ENCODE measurements around the gene ABCC8.

ABCC8 gene

DNA sequence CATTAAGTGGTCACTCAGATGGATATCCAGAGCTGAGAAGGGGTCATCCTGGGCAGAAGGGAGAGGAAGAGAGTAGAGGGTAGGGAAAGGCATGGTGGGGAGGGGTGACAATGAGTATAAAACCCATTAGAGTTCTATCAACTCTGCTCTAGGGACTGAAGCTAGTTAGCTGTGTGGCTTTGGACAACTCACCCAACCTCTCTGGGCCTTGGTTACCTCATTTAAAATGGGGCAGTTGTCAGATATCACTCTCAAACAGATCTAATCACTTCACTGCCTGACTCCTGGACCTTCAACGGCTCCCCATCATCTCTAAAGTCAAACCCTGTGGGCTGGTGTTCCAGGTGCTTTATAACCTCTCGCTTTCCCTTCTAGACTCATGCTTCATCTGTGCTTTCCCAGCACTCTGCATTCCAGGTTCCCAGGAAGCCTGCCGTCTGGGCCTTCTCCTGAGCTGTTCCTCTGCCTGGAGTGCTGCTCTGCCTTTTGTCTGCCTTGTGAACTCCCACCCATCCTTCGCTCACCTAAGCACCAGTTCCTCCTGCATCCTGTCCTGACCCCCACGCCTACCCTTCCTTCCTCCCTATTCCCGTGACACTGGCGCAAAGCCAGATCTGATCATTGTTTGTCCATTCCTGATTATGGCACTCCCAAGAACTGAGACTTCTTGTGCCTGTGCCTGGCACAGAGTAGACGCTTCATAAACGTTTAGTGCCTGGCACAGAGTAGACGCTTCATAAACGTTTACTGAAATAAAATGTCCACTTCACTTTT is 65.9 kb downstream of the ABCC8 start:
- no peak overlapping the region for H3K4me3 ChIP-seq
- in situ Hi-C loops (cut with MboI; ENCODE audit: low sequenced_read_pairs), result no loop called here

GRCh38 chr11:17408641-17409040 is 68.0 kb downstream of the ABCC8 start:
- no peak for DNase-seq (ENCODE audit: low spot score in 2 of 2)
- in situ Hi-C loops (cut with MboI; ENCODE audit: low sequenced_read_pairs), result no loop called here

More for the DNA sequence above, 65.9 kb downstream of the ABCC8 start:
- no peaks in the 10 kb centered on the region for H3K9me3 ChIP-seq
- H3K27me3 ChIP-seq (ENCODE audit: low read depth), result peaks cover 14% of the 10 kb centered on the region
- H3K36me3 ChIP-seq (replicated peaks), result no peaks in the 10 kb centered on the region
- no peaks in the 10 kb centered on the region for H3K4me1 ChIP-seq
- DNase-seq (ENCODE audit: low spot score in 2 of 2), result no peak

DNA sequence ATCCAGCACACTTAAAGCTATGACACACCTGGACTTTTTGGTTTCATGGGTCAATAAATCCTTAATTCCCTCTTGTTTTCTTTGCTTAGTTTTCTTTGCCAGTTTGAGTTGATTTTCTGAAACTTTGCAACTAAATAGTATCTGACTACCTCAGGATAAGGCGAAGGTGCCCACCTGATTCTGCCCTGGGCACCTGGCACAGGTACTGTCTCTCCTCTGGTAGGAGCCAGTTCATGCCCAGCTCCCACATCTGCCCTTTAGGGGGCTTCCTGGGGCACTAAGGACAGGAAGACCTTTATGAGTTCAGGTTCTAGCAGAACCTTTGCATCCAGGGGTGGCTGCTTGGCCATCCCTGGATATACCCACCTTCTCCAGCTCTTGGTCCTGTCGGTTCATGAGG is 68.6 kb downstream of the ABCC8 start:
- H3K4me1 ChIP-seq, result no peaks in the 10 kb centered on the region

More at GRCh38 chr11:17408641-17409040, 68.0 kb downstream of the ABCC8 start:
- H3K36me3 ChIP-seq (replicated peaks), result no peaks in the 10 kb centered on the region
- no peaks in the 10 kb centered on the region for H3K9me3 ChIP-seq
- H3K4me3 ChIP-seq, result no peak overlapping the region
- peaks cover 3% of the 10 kb centered on the region for H3K27me3 ChIP-seq (ENCODE audit: low read depth)
- no peaks in the 10 kb centered on the region for H3K4me1 ChIP-seq

GRCh38 chr11:17407575-17407974 is 69.1 kb downstream of the ABCC8 start:
- Histone ChIP-seq H3K4me1 (no peaks in the 10 kb centered on the region), H3K36me3 (replicated peaks) (no peaks in the 10 kb centered on the region), H3K4me3 (no peak overlapping the region), H3K27me3 (ENCODE audit: low read depth) (no peaks in the 10 kb centered on the region), H3K9me3 (no peaks in the 10 kb centered on the region)
- in situ Hi-C loops (cut with MboI; ENCODE audit: low sequenced_read_pairs), result no loop called here
- DNase-seq (ENCODE audit: low spot score in 2 of 2), result no peak

More for the DNA sequence above, 68.6 kb downstream of the ABCC8 start:
- no peak for DNase-seq (ENCODE audit: low spot score in 2 of 2)
- no peaks in the 10 kb centered on the region for H3K27me3 ChIP-seq (ENCODE audit: low read depth)
- no peak overlapping the region for H3K4me3 ChIP-seq
- H3K36me3 ChIP-seq (replicated peaks), result no peaks in the 10 kb centered on the region
- no peaks in the 10 kb centered on the region for H3K9me3 ChIP-seq
- in situ Hi-C loops (cut with MboI; ENCODE audit: low sequenced_read_pairs), result no loop called here

DNA sequence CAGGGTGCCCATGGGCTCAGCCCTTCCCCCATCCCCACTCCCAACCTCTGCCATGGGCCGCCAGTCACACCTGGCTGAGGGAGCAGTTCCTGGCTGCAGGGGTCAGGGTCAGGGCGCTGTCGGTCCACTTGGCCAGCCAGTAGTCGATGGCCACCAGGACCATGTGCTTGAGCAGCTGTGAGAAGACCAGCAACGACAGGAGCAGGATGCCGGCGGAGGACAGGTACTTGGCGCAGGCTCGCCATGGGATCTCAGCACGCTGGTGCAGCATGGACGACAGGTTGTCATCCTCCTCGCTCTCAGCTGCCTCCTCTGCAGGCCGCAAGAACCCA is 69.9 kb downstream of the ABCC8 start:
- H3K36me3 ChIP-seq (replicated peaks), result no peaks in the 10 kb centered on the region
- no peak for DNase-seq (ENCODE audit: low spot score in 2 of 2)
- no peaks in the 10 kb centered on the region for H3K27me3 ChIP-seq (ENCODE audit: low read depth)
- no peaks in the 10 kb centered on the region for H3K4me1 ChIP-seq
- no peak overlapping the region for H3K4me3 ChIP-seq
- no peaks in the 10 kb centered on the region for H3K9me3 ChIP-seq
- in situ Hi-C loops (cut with MboI; ENCODE audit: low sequenced_read_pairs), result no loop called here

GRCh38 chr11:17406082-17406817 is 70.4 kb downstream of the ABCC8 start:
- no peaks in the 10 kb centered on the region for H3K36me3 ChIP-seq (replicated peaks)
- H3K4me3 ChIP-seq, result no peak overlapping the region
- in situ Hi-C loops (cut with MboI; ENCODE audit: low sequenced_read_pairs), result no loop called here
- no peak for DNase-seq (ENCODE audit: low spot score in 2 of 2)
- no peaks in the 10 kb centered on the region for H3K4me1 ChIP-seq
- no peaks in the 10 kb centered on the region for H3K9me3 ChIP-seq
- H3K27me3 ChIP-seq (ENCODE audit: low read depth), result no peaks in the 10 kb centered on the region

- Histone ChIP-seq H3K9me3 (no peaks in the 10 kb centered on the region), H3K4me3 (no peak overlapping the region), H3K27me3 (ENCODE audit: low read depth) (no peaks in the 10 kb centered on the region), H3K4me1 (no peaks in the 10 kb centered on the region), H3K36me3 (replicated peaks) (no peaks in the 10 kb centered on the region)
- in situ Hi-C loops (cut with MboI; ENCODE audit: low sequenced_read_pairs), result no loop called here
- DNase-seq (ENCODE audit: low spot score in 2 of 2), result no peak
These were observed 71.2 kb downstream of the ABCC8 start for GRCh38 chr11:17405232-17406005.

DNA sequence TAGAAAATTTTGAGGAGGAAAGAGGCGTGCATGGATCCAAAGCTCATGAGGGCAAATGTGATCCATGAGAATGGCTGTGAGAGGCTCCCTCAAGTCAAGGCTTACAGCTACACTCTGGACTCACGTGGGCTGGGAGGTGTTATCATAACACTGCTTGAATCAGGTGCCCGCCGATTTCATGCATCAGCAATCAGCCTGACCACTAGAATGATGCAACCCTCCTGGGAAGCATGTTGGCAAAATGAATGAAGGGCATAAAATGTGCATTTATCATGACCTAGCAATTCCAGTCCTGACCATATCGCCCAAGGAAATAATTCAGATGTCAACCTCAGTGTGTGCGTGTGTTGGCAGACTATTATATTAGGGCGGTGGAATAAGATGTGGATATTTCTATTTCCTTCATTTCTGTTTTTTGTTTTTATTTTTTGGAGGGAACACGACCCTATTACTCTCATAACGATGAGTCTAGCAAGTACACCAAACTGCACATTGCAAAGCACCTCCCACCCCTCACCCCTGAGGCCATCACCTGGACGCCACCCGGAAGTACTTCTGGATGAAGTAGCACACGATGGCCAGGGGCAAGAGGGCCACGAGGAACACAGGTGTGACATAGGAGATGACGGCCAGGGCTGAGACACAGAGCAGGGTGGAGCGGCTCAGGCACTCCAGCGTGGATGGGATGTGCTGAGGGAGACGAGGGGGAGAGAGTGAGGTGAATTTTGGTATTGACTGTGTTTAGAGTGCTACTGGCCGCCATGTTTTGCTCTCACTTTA is 72.5 kb downstream of the ABCC8 start:
- Histone ChIP-seq H3K4me3 (no peak overlapping the region), H3K27me3 (ENCODE audit: low read depth) (no peaks in the 10 kb centered on the region), H3K4me1 (no peaks in the 10 kb centered on the region), H3K36me3 (replicated peaks) (no peaks in the 10 kb centered on the region), H3K9me3 (no peaks in the 10 kb centered on the region)
- in situ Hi-C loops (cut with MboI; ENCODE audit: low sequenced_read_pairs), result no loop called here
- DNase-seq (ENCODE audit: low spot score in 2 of 2), result no peak

DNA sequence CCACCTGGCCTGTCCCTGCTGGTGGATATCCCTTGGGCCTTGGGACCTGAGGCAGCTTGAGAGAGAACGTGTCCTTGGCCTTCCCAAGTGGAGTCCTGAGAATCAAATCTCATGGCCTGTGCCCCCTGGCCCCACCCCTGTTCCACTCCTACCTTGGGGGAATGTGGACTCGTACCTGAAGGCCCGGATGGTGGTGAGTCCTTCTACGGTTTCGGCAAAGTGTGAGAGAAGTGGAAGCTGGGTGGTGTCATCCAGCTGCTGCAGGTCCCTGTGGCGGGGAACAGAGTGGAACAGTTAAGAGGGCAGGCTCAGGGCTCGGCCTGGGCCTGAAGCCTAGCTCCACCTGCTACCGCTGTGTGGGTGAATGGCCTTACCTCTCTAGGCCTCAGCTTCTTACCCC is 74.2 kb downstream of the ABCC8 start:
- no peak for DNase-seq (ENCODE audit: low spot score in 2 of 2)
- H3K9me3 ChIP-seq, result no peaks in the 10 kb centered on the region
- in situ Hi-C loops (cut with MboI; ENCODE audit: low sequenced_read_pairs), result no loop called here

GRCh38 chr11:17401841-17402240 is 74.8 kb downstream of the ABCC8 start:
- H3K27me3 ChIP-seq (ENCODE audit: low read depth), result no peaks in the 10 kb centered on the region
- H3K36me3 ChIP-seq (replicated peaks), result no peaks in the 10 kb centered on the region
- no peak overlapping the region for H3K4me3 ChIP-seq
- in situ Hi-C loops (cut with MboI; ENCODE audit: low sequenced_read_pairs), result no loop called here
- no peaks in the 10 kb centered on the region for H3K4me1 ChIP-seq
- H3K9me3 ChIP-seq, result no peaks in the 10 kb centered on the region
- no peak for DNase-seq (ENCODE audit: low spot score in 2 of 2)

More for the DNA sequence above, 74.2 kb downstream of the ABCC8 start:
- no peaks in the 10 kb centered on the region for H3K36me3 ChIP-seq (replicated peaks)
- H3K4me1 ChIP-seq, result no peaks in the 10 kb centered on the region
- H3K4me3 ChIP-seq, result no peak overlapping the region
- no peaks in the 10 kb centered on the region for H3K27me3 ChIP-seq (ENCODE audit: low read depth)

DNA sequence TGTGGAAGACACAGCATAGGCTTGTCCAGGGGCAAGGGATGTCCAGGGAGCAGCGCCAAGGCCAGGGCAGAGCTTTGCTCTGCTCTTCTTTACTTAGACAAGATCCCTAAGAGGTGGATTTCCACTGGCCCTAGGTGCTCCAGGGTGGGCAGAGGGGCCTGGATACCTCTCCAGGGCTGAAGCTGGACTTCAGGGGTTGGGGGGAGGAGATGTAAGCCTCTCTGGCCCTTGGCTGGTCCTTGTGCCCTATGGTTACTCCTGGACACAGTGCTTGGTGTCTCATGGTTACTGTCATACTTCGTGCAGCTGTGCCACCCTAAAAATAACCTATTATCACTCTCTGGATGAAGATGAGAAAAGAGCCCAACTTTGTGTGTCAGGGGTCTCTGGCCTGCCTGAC is 75.3 kb downstream of the ABCC8 start:
- no peak overlapping the region for H3K4me3 ChIP-seq
- no peaks in the 10 kb centered on the region for H3K4me1 ChIP-seq
- H3K9me3 ChIP-seq, result no peaks in the 10 kb centered on the region
- H3K36me3 ChIP-seq (replicated peaks), result no peaks in the 10 kb centered on the region
- in situ Hi-C loops (cut with MboI; ENCODE audit: low sequenced_read_pairs), result no loop called here
- H3K27me3 ChIP-seq (ENCODE audit: low read depth), result no peaks in the 10 kb centered on the region
- no peak for DNase-seq (ENCODE audit: low spot score in 2 of 2)

GRCh38 chr11:17400048-17400775 is 76.4 kb downstream of the ABCC8 start:
- no peaks in the 10 kb centered on the region for H3K27me3 ChIP-seq (ENCODE audit: low read depth)
- no peak for DNase-seq (ENCODE audit: low spot score in 2 of 2)
- in situ Hi-C loops (cut with MboI; ENCODE audit: low sequenced_read_pairs), result no loop called here
- no peaks in the 10 kb centered on the region for H3K36me3 ChIP-seq (replicated peaks)
- no peaks in the 10 kb centered on the region for H3K9me3 ChIP-seq
- H3K4me1 ChIP-seq, result no peaks in the 10 kb centered on the region
- no peak overlapping the region for H3K4me3 ChIP-seq

GRCh38 chr11:17399236-17399635 is 77.4 kb downstream of the ABCC8 start:
- no peaks in the 10 kb centered on the region for H3K4me1 ChIP-seq
- H3K9me3 ChIP-seq, result no peaks in the 10 kb centered on the region
- in situ Hi-C loops (cut with MboI; ENCODE audit: low sequenced_read_pairs), result no loop called here
- H3K27me3 ChIP-seq (ENCODE audit: low read depth), result no peaks in the 10 kb centered on the region
- no peaks in the 10 kb centered on the region for H3K36me3 ChIP-seq (replicated peaks)
- H3K4me3 ChIP-seq, result no peak overlapping the region
- no peak for DNase-seq (ENCODE audit: low spot score in 2 of 2)
